HCT116 (cell line): ENCODE data around the gene CD70. TPM values are rescaled to one million over a fixed set of nuclear protein-coding genes. Genes with fewer than 3 reads are reported as not detected.
"Not testable (repeated sequence)": the region's sequence is repeated elsewhere in the genome, so short reads cannot be mapped to it uniquely, and the experiment has no call there.

Source experiments
- ATAC-seq: fragments of 200-7000 bp; cut with Tn5 transposase; 2 replicates; pipeline ENCODE4 v1.9.1; 2020; ENCODE audit warnings: mild to moderate bottlenecking, moderate library complexity
- BruUV-seq: library from RNA; stranded (reverse); fragments of 400-500 nt; replicated peaks from 2 replicates; lab custom pipeline; 2021; lab: Mats Ljungman, UMichigan
- CTCF ChIA-PET: fragments of 300-600 bp; sonication (Branson Sonifier 250); formaldehyde crosslinking; loops from one replicate; lab custom pipeline; 2021; ENCODE audit warnings: antibody characterized with exemption; lab: Charles Lee
- POLR2A ChIA-PET: fragments of 300-600, 350-600 bp; sonication (Branson Sonifier 250); formaldehyde crosslinking; loops from one replicate; lab custom pipeline; 2021; ENCODE audit warnings: antibody characterized with exemption; lab: Charles Lee
- RAD21 ChIA-PET, 2 experiments: fragments of 300-600 bp; sonication (Branson Sonifier 250); formaldehyde crosslinking; loops; one replicate each; lab custom pipeline; 2023; ENCODE audit warnings: low total read pairs in 2 of 2; ENCODE audit not compliant: uncharacterized antibody in 2 of 2, unreplicated experiment in 2 of 2, low non-redundant PET in 1 of 2; lab: Charles Lee
- DNase-seq: peaks from one replicate; pipeline ENCODE4 v3.0.0-alpha.2; 2010; ENCODE audit warnings: low read depth, low spot score
- H2AFZ ChIP-seq: fragments of 200-600 bp; shearing (Covaris generic), sonication (generic); 2 replicates; pipeline ENCODE4 v1.6.1; 2017; ENCODE audit warnings: low read depth, mixed run types, mixed read lengths, antibody characterized with exemption, low read length; ENCODE audit not compliant: poor library complexity, severe bottlenecking
- H3K27ac ChIP-seq: 2 replicates; pipeline ENCODE4 v1.5.1; 2012; ENCODE audit warnings: low read depth, low read length
- H3K27me3 ChIP-seq: fragments of 200-600 bp; sonication (generic); 2 replicates; pipeline ENCODE4 v1.6.1; 2016; ENCODE audit warnings: mixed run types, low read length, mixed read lengths; ENCODE audit not compliant: insufficient read depth
- H3K36me3 ChIP-seq, 2 experiments: fragments of 200-500 bp in 1 of 2; fragments of 200-600 bp in 1 of 2; sonication (Bioruptor generic) in 1 of 2; sonication (generic) in 1 of 2; 2 replicates each; pipeline versions ENCODE4 v1.5.1 to v1.6.1; 2014 to 2016; ENCODE audit warnings: low read length in 2 of 2, inconsistent platforms in 1 of 2, mixed read lengths in 1 of 2, mixed run types in 1 of 2; ENCODE audit not compliant: insufficient read depth in 2 of 2, control insufficient read depth in 1 of 2
- H3K4me1 ChIP-seq, 2 experiments: fragments of 200-600 bp in 1 of 2; sonication (generic) in 1 of 2; 2 replicates each; pipeline versions ENCODE4 v1.5.1 to v1.6.1; 2012 to 2017; ENCODE audit warnings: low read length in 2 of 2, inconsistent platforms in 1 of 2, mild to moderate bottlenecking in 1 of 2, mixed read lengths in 1 of 2, mixed run types in 1 of 2, moderate library complexity in 1 of 2; ENCODE audit not compliant: insufficient read depth in 2 of 2, control insufficient read depth in 1 of 2
- H3K4me2 ChIP-seq: fragments of 200-600 bp; sonication (generic); 2 replicates; pipeline ENCODE4 v1.6.1; 2017; ENCODE audit warnings: mixed run types, low read length, mixed read lengths
- H3K4me3 ChIP-seq, 2 experiments: fragments of 200-600 bp in 1 of 2; sonication (generic) in 1 of 2; replicated peaks in 1 of 2; 2 replicates each; pipeline ENCODE4 v1.5.1; 2011 to 2016; ENCODE audit warnings: low read length in 2 of 2, control low read depth in 1 of 2, low read depth in 1 of 2, mild to moderate bottlenecking in 1 of 2, mixed read lengths in 1 of 2, mixed run types in 1 of 2
- H3K79me2 ChIP-seq: fragments of 200-600 bp; sonication (generic); 2 replicates; pipeline ENCODE4 v1.6.1; 2017; ENCODE audit warnings: mild to moderate bottlenecking, mixed run types, low read length, moderate library complexity, mixed read lengths; ENCODE audit not compliant: insufficient read depth
- H3K9ac ChIP-seq: fragments of 200-600 bp; sonication (generic); 2 replicates; pipeline ENCODE4 v1.6.1; 2016; ENCODE audit warnings: low read length, mixed read lengths
- H3K9me2 ChIP-seq: fragments of 200-600 bp; sonication (generic), shearing (Covaris generic); 2 replicates; pipeline ENCODE4 v1.6.1; 2017; ENCODE audit warnings: mixed run types, mild to moderate bottlenecking, moderate library complexity; ENCODE audit not compliant: insufficient read depth
- H3K9me3 ChIP-seq, 2 experiments: fragments of 200-500 bp in 1 of 2; fragments of 200-600 bp in 1 of 2; sonication (Bioruptor generic) in 1 of 2; sonication (generic) in 1 of 2; 2 replicates each; pipeline ENCODE4 v1.6.1; 2014 to 2017; ENCODE audit warnings: low read length in 2 of 2, mixed read lengths in 2 of 2, inconsistent platforms in 1 of 2, low read depth in 1 of 2, mild to moderate bottlenecking in 1 of 2, mixed run types in 1 of 2, moderate library complexity in 1 of 2; ENCODE audit not compliant: control insufficient read depth in 1 of 2, insufficient read depth in 1 of 2
- H4K20me1 ChIP-seq: fragments of 200-600 bp; sonication (generic), shearing (Covaris generic); 2 replicates; pipeline ENCODE4 v1.6.1; 2017; ENCODE audit warnings: mixed run types, mild to moderate bottlenecking, moderate library complexity; ENCODE audit not compliant: insufficient read depth
- CTCF ChIP-seq, 3 experiments: fragments of 200-600 bp in 1 of 3; sonication (generic) in 1 of 3; IDR thresholded peaks in 2 of 3; conservative IDR thresholded peaks in 1 of 3; 2 replicates each; pipeline ENCODE4 v1.5.1; 2012 to 2017; ENCODE audit warnings: low read depth in 2 of 3, low read length in 2 of 3, antibody characterized with exemption in 1 of 3, borderline replicate concordance in 1 of 3, control low read depth in 1 of 3, mild to moderate bottlenecking in 1 of 3, mixed read lengths in 1 of 3, mixed run types in 1 of 3, moderate library complexity in 1 of 3; ENCODE audit not compliant: insufficient read depth in 1 of 3
- RAD21 ChIP-seq: IDR thresholded peaks from 2 replicates; pipeline ENCODE4 v1.6.1; 2012; ENCODE audit warnings: low read depth, mild to moderate bottlenecking
- intact Hi-C: fragments of 100-400 bp; cut with micrococcal nuclease; formaldehyde crosslinking; loops from 2 replicates; pipeline ENCODE4 v1.10.0; 2022
- total RNA-seq: library from RNA; stranded (reverse); gene quantifications from one replicate; pipeline ENCODE4 v1.2.1, GENCODE V29; 2021; ENCODE audit not compliant: unreplicated experiment

Gene CD70
- total RNA-seq, 1 experiment from 2014 or later, result 2.1 TPM

DNA sequence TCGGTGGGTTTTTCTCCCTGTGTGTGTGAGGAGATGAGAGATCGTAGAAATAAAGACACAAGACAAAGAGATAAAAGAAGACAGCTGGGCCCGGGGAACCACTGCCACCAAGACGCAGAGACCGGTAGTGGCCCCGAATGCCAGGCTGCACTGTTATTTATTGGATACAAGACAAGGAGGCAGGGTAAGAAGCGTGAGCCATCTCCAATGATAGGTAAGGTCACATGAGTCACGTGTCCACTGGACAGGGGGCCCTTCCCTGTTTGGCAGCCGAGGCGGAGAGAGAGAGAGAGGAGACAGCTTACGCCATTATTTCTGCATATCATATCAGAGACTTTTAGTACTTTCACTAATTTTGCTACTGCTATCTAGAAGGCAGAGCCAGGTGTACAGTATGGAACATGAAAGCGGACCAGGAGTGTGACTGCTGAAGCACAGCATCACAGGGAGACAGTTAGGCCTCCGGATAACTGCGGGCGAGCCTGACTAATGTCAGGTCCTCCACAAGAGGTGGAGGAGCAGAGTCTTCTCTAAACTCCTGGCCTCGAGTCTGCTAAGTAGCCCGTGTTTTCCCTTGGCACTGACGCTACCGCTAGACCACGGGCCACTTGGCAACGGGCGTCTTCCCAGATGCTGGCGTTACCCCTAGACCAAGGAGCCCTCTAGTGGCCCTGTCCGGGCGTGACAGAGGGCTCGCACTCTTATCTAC lies 42.0 kb upstream of the CD70 start:
- intact Hi-C loops, result loop anchor here (1.0 to 2.0 kb wide), 4 partner anchors 117 to 506 kb away; no protein-coding TSS in a partner anchor
- H3K4me2 ChIP-seq, result peak overlapping the region; percentile 64
- not testable (repeated sequence) for BruUV-seq, H3K79me2 ChIP-seq, H3K27me3 ChIP-seq, H3K36me3 ChIP-seq, H3K9ac ChIP-seq, H3K27ac ChIP-seq, H3K9me3 ChIP-seq, H4K20me1 ChIP-seq, H3K9me2 ChIP-seq
- H3K4me3 ChIP-seq, result peak overlapping the region in 1 of 2 experiments; percentile 25; a peak in 1 of 4 replicates
- peak overlapping the region; percentile 93 for H2AFZ ChIP-seq
- H3K4me1 ChIP-seq, result peaks cover 3 to 14% of the 10 kb centered on the region in 2 experiments; a peak in 3 of 4 replicates
- POLR2A ChIA-PET, result interaction anchor here (0.9 to 1.0 kb wide), 2 partner anchors 97 to 102 kb away, joined by 3 read pairs; partner anchors contain the start of gene TNFSF9
- TF ChIP-seq CTCF (IDR thresholded peaks at IDR 0.05 in 2 of 3, conservative IDR thresholded peaks at IDR 0.05 in 1 of 3; ENCODE audit: borderline replicate concordance in 1 of 3, insufficient read depth in 1 of 3, low read depth in 2 of 3, low read length in 2 of 3), result peak; percentile 55 to 78 (median 78)
- TF ChIP-seq RAD21, result peak; percentile 89
- DNase-seq (peak; percentile 68), ATAC-seq (peak; percentile 84)
- CTCF ChIA-PET, result interaction anchor here (0.6 to 1.5 kb wide), 10 partner anchors 8 to 230 kb away, joined by 3 to 11 read pairs (median 4); no protein-coding TSS in a partner anchor
- RAD21 ChIA-PET, result interaction anchor here (0.6 to 1.0 kb wide), 7 partner anchors 71 to 297 kb away, joined by 3 to 9 read pairs (median 4); no protein-coding TSS in a partner anchor
